ENCODE measurements around the gene MMEL1. TPM values are rescaled to one million over a fixed set of nuclear protein-coding genes. Genes with fewer than 3 reads are reported as not detected.

MMEL1 gene
- total RNA-seq, 2 experiments from 2014 or later: 0.67 to 1.8 TPM

- Histone ChIP-seq H3K9me3 (ENCODE audit: control insufficient read depth in 1 of 2, insufficient read depth in 1 of 2, low read length in 2 of 2) (peaks cover 3 to 18% of the 10 kb centered on the region in 2 experiments), H3K27ac (ENCODE audit: low read depth in 1 of 2, low read length in 2 of 2) (peak overlapping the region; percentile 69 to 96), H3K4me3 (ENCODE audit: low read length) (peak overlapping the region; percentile 61), H3K4me1 (ENCODE audit: insufficient read depth, low read length) (peaks cover 31% of the 10 kb centered on the region), H3K36me3 (ENCODE audit: insufficient read depth, low read length) (no peaks in the 10 kb centered on the region), H3K27me3 (ENCODE audit: control insufficient read depth in 1 of 2, insufficient read depth in 2 of 2, low read length in 2 of 2) (no peaks in the 10 kb centered on the region)
- intact Hi-C loops (cut with DNase I, micrococcal nuclease): loop anchor here (2.0 to 10.0 kb wide), 8 partner anchors 55 to 594 kb away; partner anchors contain the start of genes PANK4 (in 2 of the 2), PEX10 (in 1 of the 2) and PRXL2B (in 1 of the 2)
- no peak for TF ChIP-seq CTCF (IDR thresholded peaks at IDR 0.05)
- POLR2A ChIA-PET: interaction anchor here (3.3 kb wide), 1 partner anchor 57 kb away, joined by 14 read pairs; no protein-coding TSS in a partner anchor
- DNase-seq (peak in 1 of 14 experiments; percentile 41), ATAC-seq (ENCODE audit: poor library complexity) (no peak)
- H3K27ac Mint-ChIP-seq: no peak overlapping the region
- no peaks in the 10 kb centered on the region for H3K9me3 Mint-ChIP-seq
- peaks cover 12% of the 10 kb centered on the region for H3K4me1 Mint-ChIP-seq (ENCODE audit: low read depth)
- no peak overlapping the region for H3K4me3 Mint-ChIP-seq
- no peaks in the 10 kb centered on the region for H3K27me3 Mint-ChIP-seq
- H3K36me3 Mint-ChIP-seq (ENCODE audit: low read depth): no peaks in the 10 kb centered on the region
- CTCF ChIA-PET: interaction anchor here (1.6 kb wide), 1 partner anchor 87 kb away, joined by 5 read pairs; no protein-coding TSS in a partner anchor
Observed at GRCh38 chr1:2641381-2642130, 8.7 kb upstream of the MMEL1 start.

GRCh38 chr1:2640626-2641025 is 7.8 kb upstream of the MMEL1 start:
- H3K27ac Mint-ChIP-seq: no peak overlapping the region
- intact Hi-C loops (cut with DNase I, micrococcal nuclease): loop anchor here (5.0 to 10.0 kb wide), 5 partner anchors 113 to 593 kb away; partner anchors contain the start of genes PANK4 (in 2 of the 2) and PEX10 (in 1 of the 2)
- no peaks in the 10 kb centered on the region for H3K27me3 ChIP-seq (ENCODE audit: control insufficient read depth in 1 of 2, insufficient read depth in 2 of 2, low read length in 2 of 2)
- H3K36me3 ChIP-seq (ENCODE audit: insufficient read depth, low read length): no peaks in the 10 kb centered on the region
- peak overlapping the region in 1 of 2 donors; percentile 11 for H3K27ac ChIP-seq (ENCODE audit: low read depth in 1 of 2, low read length in 2 of 2)
- H3K4me1 ChIP-seq (ENCODE audit: insufficient read depth, low read length): peaks cover 32% of the 10 kb centered on the region
- ChIA-PET POLR2A (no interaction called here), CTCF (interaction anchor here (1.6 kb wide), 1 partner anchor 86 kb away, joined by 5 read pairs; no protein-coding TSS in a partner anchor)
- H3K4me1 Mint-ChIP-seq (ENCODE audit: low read depth): peaks cover 12% of the 10 kb centered on the region
- no peaks in the 10 kb centered on the region for H3K9me3 Mint-ChIP-seq
- peak in 1 of 14 experiments; percentile 24 for DNase-seq
- H3K27me3 Mint-ChIP-seq: no peaks in the 10 kb centered on the region
- H3K4me3 Mint-ChIP-seq: no peak overlapping the region
- no peak for ATAC-seq (ENCODE audit: poor library complexity)
- TF ChIP-seq CTCF (IDR thresholded peaks at IDR 0.05): no peak
- H3K4me3 ChIP-seq (ENCODE audit: low read length): no peak overlapping the region
- no peaks in the 10 kb centered on the region for H3K36me3 Mint-ChIP-seq (ENCODE audit: low read depth)
- peaks cover 0 to 14% of the 10 kb centered on the region in 2 experiments for H3K9me3 ChIP-seq (ENCODE audit: control insufficient read depth in 1 of 2, insufficient read depth in 1 of 2, low read length in 2 of 2)

- intact Hi-C loops (cut with DNase I, micrococcal nuclease): loop anchor here (5.0 to 10.0 kb wide), 5 partner anchors 113 to 593 kb away; partner anchors contain the start of genes PANK4 (in 2 of the 2) and PEX10 (in 1 of the 2)
- H3K27ac Mint-ChIP-seq: no peak overlapping the region
- Histone ChIP-seq H3K4me3 (ENCODE audit: low read length) (no peak overlapping the region), H3K4me1 (ENCODE audit: insufficient read depth, low read length) (peaks cover 32% of the 10 kb centered on the region), H3K27me3 (ENCODE audit: control insufficient read depth in 1 of 2, insufficient read depth in 2 of 2, low read length in 2 of 2) (no peaks in the 10 kb centered on the region), H3K36me3 (ENCODE audit: insufficient read depth, low read length) (no peaks in the 10 kb centered on the region), H3K9me3 (ENCODE audit: control insufficient read depth in 1 of 2, insufficient read depth in 1 of 2, low read length in 2 of 2) (peaks cover 0 to 16% of the 10 kb centered on the region in 2 experiments), H3K27ac (ENCODE audit: low read depth in 1 of 2, low read length in 2 of 2) (peak overlapping the region in 1 of 2 donors; percentile 16)
- peak in 1 of 14 experiments; percentile 24 for DNase-seq
- TF ChIP-seq CTCF (IDR thresholded peaks at IDR 0.05): no peak
- peaks cover 12% of the 10 kb centered on the region for H3K4me1 Mint-ChIP-seq (ENCODE audit: low read depth)
- H3K27me3 Mint-ChIP-seq: no peaks in the 10 kb centered on the region
- peak overlapping the region; percentile 38 for H3K4me3 Mint-ChIP-seq
- H3K9me3 Mint-ChIP-seq: no peaks in the 10 kb centered on the region
- no peak for ATAC-seq (ENCODE audit: poor library complexity)
- H3K36me3 Mint-ChIP-seq (ENCODE audit: low read depth): no peaks in the 10 kb centered on the region
- ChIA-PET POLR2A (no interaction called here), CTCF (interaction anchor here (1.6 kb wide), 1 partner anchor 85 kb away, joined by 5 read pairs; no protein-coding TSS in a partner anchor)
Observed at GRCh38 chr1:2639607-2640521, 7.0 kb upstream of the MMEL1 start.
